ENCODE measurements around the gene ZNF581.

GRCh38 chr19:55659822-55660221, 16.4 kb downstream of the ZNF581 start:
- TF ChIP-seq CTCF (tag by site-specific recombination; IDR thresholded peaks at IDR 0.05) (no peak), ZNF18 (tag by site-specific recombination; IDR thresholded peaks at IDR 0.05) (no peak), ZSCAN23 (tag by site-specific recombination; IDR thresholded peaks at IDR 0.05) (no peak), YY1 (tag by site-specific recombination; IDR thresholded peaks at IDR 0.05) (no peak), SCRT2 (tag by site-specific recombination; IDR thresholded peaks at IDR 0.05) (no peak), PRDM2 (tag by site-specific recombination; IDR thresholded peaks at IDR 0.05; ENCODE audit: borderline replicate concordance) (no peak), ZNF274 (IDR thresholded peaks at IDR 0.05; ENCODE audit: low read length) (no peak), ZNF274 (tag by site-specific recombination; IDR thresholded peaks at IDR 0.05; ENCODE audit: borderline replicate concordance) (no peak), ZNF571 (tag by site-specific recombination; IDR thresholded peaks at IDR 0.05) (no peak), REST (tag by site-specific recombination; IDR thresholded peaks at IDR 0.05) (no peak), PRDM6 (tag by site-specific recombination; IDR thresholded peaks at IDR 0.05) (no peak), ZNF621 (tag by site-specific recombination; IDR thresholded peaks at IDR 0.05) (no peak), ZSCAN5A (tag by site-specific recombination; IDR thresholded peaks at IDR 0.05) (no peak)
